Stomach (tissue), 4 donors: Measurements from ENCODE around the gene KCNK1.

Experiments used
- CTCF ChIP-seq, 7 experiments: fragments of 450-650 bp in 4 of 7; fragments of 200-600 bp in 3 of 7; sonication (generic) in 3 of 7; IDR thresholded peaks; one replicate each; pipeline ENCODE4 v1.5.1; 2016 to 2019; ENCODE audit warnings: antibody characterized with exemption in 7 of 7, control low read depth in 2 of 7, mild to moderate bottlenecking in 1 of 7
- EP300 ChIP-seq: sonication (generic); formaldehyde crosslinking; IDR thresholded peaks from one replicate; pipeline ENCODE4 v1.6.1; 2017; ENCODE audit warnings: antibody characterized with exemption

GRCh38 chr1:233621923-233622322 is 8.0 kb downstream of the KCNK1 start:
- no peak for TF ChIP-seq EP300
- no peak for TF ChIP-seq CTCF (IDR thresholded peaks at IDR 0.05)
